Measurements from ENCODE around the gene TSPAN6.

- TF ChIP-seq CTCF (conservative IDR thresholded peaks at IDR 0.05 in 1 of 2, IDR thresholded peaks at IDR 0.05 in 1 of 2; ENCODE audit: extremely low read depth in 1 of 2, insufficient read depth in 1 of 2, low read depth in 1 of 2, low read length in 2 of 2) = no peak
- no peak for TF ChIP-seq EZH2 (IDR thresholded peaks at IDR 0.05; ENCODE audit: borderline replicate concordance, low read length)
Observed at GRCh38 chrX:100680756-100681155, 44.1 kb upstream of the TSPAN6 start.

All from mammary epithelial cell (primary cell).